ENCODE data around the gene HPCAL1. TPM values are rescaled to one million over a fixed set of nuclear protein-coding genes. Genes with fewer than 3 reads are reported as not detected.
A peak's percentile ranks its signal among the peaks of the same experiment; 100 is the strongest.
"Not testable (repeated sequence)": the region's sequence is repeated elsewhere in the genome, so short reads cannot be mapped to it uniquely, and the experiment has no call there.

Gene HPCAL1
- total RNA-seq, 4 donors from 2014 or later = 26.4 to 45.7 (median 36.9) TPM

GRCh38 chr2:10256515-10257031 is 46.1 kb upstream of the HPCAL1 start:
- 78 to 90% methylated on average over 13 of the region's 17 CpGs for WGBS, 2 donors
- peak in 1 of 2 donors; percentile 72 for DNase-seq (ENCODE audit: low spot score in 2 of 2)
- intact Hi-C loops (cut with DNase I; ENCODE audit: low total_unique reads) = no loop called here
- no peak for TF ChIP-seq POLR2A (IDR thresholded peaks at IDR 0.05)
- no peak for TF ChIP-seq CTCF (IDR thresholded peaks at IDR 0.05)
- no peak overlapping the region for H3K4me3 ChIP-seq (ENCODE audit: low read depth, poor library complexity, severe bottlenecking)

DNA sequence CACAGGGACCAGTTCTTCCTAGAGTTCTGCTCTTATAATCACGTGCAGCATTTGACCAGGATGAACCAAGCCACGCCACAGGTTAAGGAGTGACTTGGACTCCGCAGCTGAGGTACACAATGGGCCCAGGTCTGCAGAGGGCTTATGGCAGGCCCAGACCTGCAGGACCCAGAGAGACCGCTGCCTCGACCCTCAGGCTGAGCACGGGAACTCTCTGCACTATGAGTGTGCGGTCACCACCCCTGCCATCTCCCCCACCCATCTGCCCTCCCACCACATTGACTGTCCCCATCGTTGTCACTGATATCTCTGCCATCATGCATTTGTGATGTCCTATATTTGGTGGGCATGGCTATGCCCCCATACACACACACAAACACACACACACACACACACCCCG is 45.7 kb upstream of the HPCAL1 start:
- WGBS, 2 donors = 82 to 85% methylated on average over 9 of the region's 9 CpGs
- H3K4me3 ChIP-seq (ENCODE audit: low read depth, poor library complexity, severe bottlenecking) = no peak overlapping the region
- DNase-seq (ENCODE audit: low spot score in 2 of 2) = peak in 1 of 2 donors; percentile 58
- intact Hi-C loops (cut with DNase I; ENCODE audit: low total_unique reads) = no loop called here
- TF ChIP-seq CTCF (IDR thresholded peaks at IDR 0.05) = no peak

DNA sequence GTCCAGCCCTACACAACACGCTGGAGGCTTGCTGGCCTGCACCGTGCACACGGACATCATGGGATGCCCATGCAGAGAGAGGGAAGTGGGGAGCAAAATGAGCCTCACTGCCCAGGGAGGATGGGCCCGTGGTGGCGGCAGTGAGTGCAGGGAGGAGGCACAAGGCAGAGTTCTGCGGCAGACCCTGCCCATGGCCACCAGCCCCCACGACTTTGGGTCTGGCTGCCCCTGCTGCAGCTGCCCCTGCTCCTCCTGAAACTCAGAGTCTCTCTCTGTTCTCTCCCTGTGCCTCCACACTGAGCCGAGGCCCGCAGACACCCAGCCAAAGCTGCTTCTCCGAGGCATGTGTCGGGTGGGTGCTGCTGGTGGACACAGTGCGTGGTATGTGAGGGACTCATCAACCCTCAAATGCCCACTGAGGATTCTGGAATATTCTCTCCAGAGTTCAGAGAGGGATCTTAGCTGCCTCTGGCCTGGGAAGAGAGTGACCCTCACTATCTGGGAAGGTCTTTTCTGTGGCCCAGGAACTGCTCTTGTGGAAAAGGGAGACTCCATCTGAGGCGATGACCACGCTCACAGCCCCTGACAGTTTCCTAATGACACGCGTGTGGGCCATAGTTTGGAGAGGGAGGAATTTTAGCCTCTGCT is 45.1 kb upstream of the HPCAL1 start:
- intact Hi-C loops (cut with DNase I; ENCODE audit: low total_unique reads) = no loop called here
- DNase-seq (ENCODE audit: low spot score in 2 of 2) = peak in 1 of 2 donors; percentile 63

GRCh38 chr2:10258326-10258725 is 44.4 kb upstream of the HPCAL1 start:
- intact Hi-C loops (cut with DNase I; ENCODE audit: low total_unique reads) = no loop called here
- H3K4me3 ChIP-seq (ENCODE audit: low read depth, poor library complexity, severe bottlenecking) = no peak overlapping the region
- TF ChIP-seq CTCF (IDR thresholded peaks at IDR 0.05) (no peak), POLR2A (IDR thresholded peaks at IDR 0.05) (no peak)
- no peak for DNase-seq (ENCODE audit: low spot score in 2 of 2)
- WGBS, 2 donors = 78 to 79% methylated on average over 5 of the region's 5 CpGs

More for the DNA sequence above, 45.1 kb upstream of the HPCAL1 start:
- WGBS, 2 donors = 94 to 96% methylated on average over 15 to 16 of the region's 16 CpGs
- no peak overlapping the region for H3K4me3 ChIP-seq (ENCODE audit: low read depth, poor library complexity, severe bottlenecking)
- TF ChIP-seq POLR2A (IDR thresholded peaks at IDR 0.05) = no peak
- no peak for TF ChIP-seq CTCF (IDR thresholded peaks at IDR 0.05)

DNA sequence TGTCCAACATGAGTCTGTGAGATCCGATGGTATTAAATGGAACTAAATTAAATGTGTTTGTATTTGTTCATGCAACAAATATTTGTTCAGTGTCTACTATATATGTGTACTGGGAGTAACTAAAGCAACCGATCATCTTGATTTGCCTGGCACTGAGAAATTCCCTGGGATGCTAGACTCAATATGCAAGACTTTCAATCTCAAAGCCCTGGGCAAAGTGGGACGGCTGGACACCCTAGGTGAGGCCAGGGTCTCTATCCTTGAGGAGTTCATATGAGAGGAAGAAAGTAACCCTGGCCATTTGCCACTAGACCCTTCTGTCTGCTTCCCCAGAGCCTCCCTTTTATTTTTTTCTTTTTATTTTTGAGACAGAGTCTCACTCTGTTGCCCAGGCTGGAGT is 44.0 kb upstream of the HPCAL1 start:
- peak in 1 of 2 donors; percentile 71 for DNase-seq (ENCODE audit: low spot score in 2 of 2)
- TF ChIP-seq CTCF (IDR thresholded peaks at IDR 0.05) = no peak
- TF ChIP-seq POLR2A (IDR thresholded peaks at IDR 0.05) = no peak
- intact Hi-C loops (cut with DNase I; ENCODE audit: low total_unique reads) = no loop called here
- WGBS, 2 donors = 87 to 93% methylated on average over 3 of the region's 3 CpGs
- H3K4me3 ChIP-seq (ENCODE audit: low read depth, poor library complexity, severe bottlenecking) = no peak overlapping the region

DNA sequence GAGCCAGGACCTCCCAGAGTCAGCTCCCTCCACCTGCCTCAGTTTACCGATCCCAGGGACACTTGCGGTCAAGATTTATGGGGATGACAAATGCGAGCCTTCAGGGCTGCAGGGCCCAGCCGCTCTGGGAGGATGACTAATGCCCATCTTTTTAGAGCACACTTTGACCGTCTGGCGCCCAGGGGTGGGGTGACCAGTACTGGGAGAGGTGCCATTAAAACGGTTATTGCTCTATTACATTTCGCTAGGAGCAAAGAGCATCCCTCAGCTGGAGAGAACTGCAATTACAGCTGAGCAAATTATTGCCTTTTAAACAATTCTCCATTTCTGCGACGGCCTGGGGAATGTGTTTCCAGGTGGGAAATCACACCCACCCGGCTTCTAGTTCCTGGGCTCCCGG is 42.6 kb upstream of the HPCAL1 start:
- no peak overlapping the region for H3K4me3 ChIP-seq (ENCODE audit: low read depth, poor library complexity, severe bottlenecking)
- no peak for TF ChIP-seq CTCF (IDR thresholded peaks at IDR 0.05)
- 67 to 71% methylated on average over 12 of the region's 12 CpGs for WGBS, 2 donors
- intact Hi-C loops (cut with DNase I; ENCODE audit: low total_unique reads) = no loop called here
- peak in 1 of 2 donors; percentile 70 for DNase-seq (ENCODE audit: low spot score in 2 of 2)

DNA sequence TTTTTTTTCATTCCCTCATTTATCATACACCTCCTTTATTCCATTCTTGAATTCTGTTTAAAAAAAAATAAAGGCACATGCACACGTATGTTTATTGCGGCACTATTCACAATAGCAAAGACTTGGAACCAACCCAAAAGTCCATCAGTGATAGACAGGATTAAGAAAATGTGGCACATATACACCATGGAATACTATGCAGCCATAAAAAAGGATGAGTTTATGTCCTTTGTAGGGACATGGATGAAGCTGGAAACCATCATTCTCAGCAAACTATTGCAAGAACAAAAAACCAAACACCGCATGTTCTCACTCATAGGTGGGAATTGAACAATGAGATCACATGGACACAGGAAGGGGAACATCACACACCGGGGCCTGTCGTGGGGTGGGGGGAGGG is 39.2 kb upstream of the HPCAL1 start:
- 87 to 95% methylated on average over 5 of the region's 5 CpGs for WGBS, 2 donors
- H3K4me3 ChIP-seq (ENCODE audit: low read depth, poor library complexity, severe bottlenecking); DNase-seq (ENCODE audit: low spot score in 2 of 2); intact Hi-C loops (cut with DNase I; ENCODE audit: low total_unique reads): not testable (repeated sequence)

All from lower leg skin (tissue), 4 donors.